ENCODE results near the gene IDH3B.

Gene IDH3B

GRCh38 chr20:2616634-2617033 lies 47.4 kb downstream of the IDH3B start:
- Histone ChIP-seq H4K20me1 (ENCODE audit: insufficient read depth, low read length) (no peaks in the 10 kb centered on the region), H3K9me3 (replicated peaks; ENCODE audit: insufficient read depth, low read length) (no peaks in the 10 kb centered on the region), H2AFZ (ENCODE audit: low read length) (no peak overlapping the region), H3K4me3 (ENCODE audit: low read length) (no peak overlapping the region), H3K4me1 (ENCODE audit: low read length) (no peaks in the 10 kb centered on the region), H3K9me2 (replicated peaks; ENCODE audit: insufficient read depth, low read length) (no peaks in the 10 kb centered on the region), H3K27me3 (replicated peaks; ENCODE audit: insufficient read depth, low read length) (no peaks in the 10 kb centered on the region), H3K4me2 (ENCODE audit: low read depth, low read length) (no peak overlapping the region), H3K79me2 (ENCODE audit: low read length) (no peaks in the 10 kb centered on the region), H3K36me3 (replicated peaks; ENCODE audit: insufficient read depth, low read length) (no peaks in the 10 kb centered on the region), H3K27ac (ENCODE audit: low read length) (no peak overlapping the region), H3F3A (ENCODE audit: insufficient read depth, low read length) (no peaks in the 10 kb centered on the region), H3K9ac (ENCODE audit: low read length) (no peak overlapping the region)
- DNase-seq = no peak
- TF ChIP-seq EZH2 (optimal IDR thresholded peaks at IDR 0.05; ENCODE audit: low read depth, low read length) (no peak), CTCF (IDR thresholded peaks at IDR 0.05; ENCODE audit: low read length) (no peak), EZH2phosphoT487 (IDR thresholded peaks at IDR 0.05; ENCODE audit: low read length) (no peak)

GRCh38 chr20:2612073-2612472 lies 51.9 kb downstream of the IDH3B start:
- H3K9me2 ChIP-seq (replicated peaks; ENCODE audit: insufficient read depth, low read length) = no peaks in the 10 kb centered on the region
- H3K4me1 ChIP-seq (ENCODE audit: low read length) = no peaks in the 10 kb centered on the region
- no peak for TF ChIP-seq EZH2 (optimal IDR thresholded peaks at IDR 0.05; ENCODE audit: low read depth, low read length)
- TF ChIP-seq EZH2phosphoT487 (IDR thresholded peaks at IDR 0.05; ENCODE audit: low read length) = no peak
- TF ChIP-seq CTCF (IDR thresholded peaks at IDR 0.05; ENCODE audit: low read length) = no peak
- no peak overlapping the region for H2AFZ ChIP-seq (ENCODE audit: low read length)
- H3K27me3 ChIP-seq (replicated peaks; ENCODE audit: insufficient read depth, low read length) = no peaks in the 10 kb centered on the region
- H3F3A ChIP-seq (ENCODE audit: insufficient read depth, low read length) = no peaks in the 10 kb centered on the region
- no peaks in the 10 kb centered on the region for H3K36me3 ChIP-seq (replicated peaks; ENCODE audit: insufficient read depth, low read length)
- no peak overlapping the region for H3K27ac ChIP-seq (ENCODE audit: low read length)
- H3K9me3 ChIP-seq (replicated peaks; ENCODE audit: insufficient read depth, low read length) = no peaks in the 10 kb centered on the region
- DNase-seq = no peak
- H3K4me3 ChIP-seq (ENCODE audit: low read length) = no peak overlapping the region
- no peaks in the 10 kb centered on the region for H4K20me1 ChIP-seq (ENCODE audit: insufficient read depth, low read length)
- no peak overlapping the region for H3K4me2 ChIP-seq (ENCODE audit: low read depth, low read length)
- no peaks in the 10 kb centered on the region for H3K79me2 ChIP-seq (ENCODE audit: low read length)
- H3K9ac ChIP-seq (ENCODE audit: low read length) = no peak overlapping the region

- Histone ChIP-seq H3K9ac (ENCODE audit: low read length) (no peak overlapping the region), H2AFZ (ENCODE audit: low read length) (no peak overlapping the region), H3K4me2 (ENCODE audit: low read depth, low read length) (no peak overlapping the region), H3K27ac (ENCODE audit: low read length) (no peak overlapping the region), H4K20me1 (ENCODE audit: insufficient read depth, low read length) (no peaks in the 10 kb centered on the region), H3F3A (ENCODE audit: insufficient read depth, low read length) (no peaks in the 10 kb centered on the region), H3K9me2 (replicated peaks; ENCODE audit: insufficient read depth, low read length) (no peaks in the 10 kb centered on the region), H3K27me3 (replicated peaks; ENCODE audit: insufficient read depth, low read length) (no peaks in the 10 kb centered on the region), H3K4me1 (ENCODE audit: low read length) (no peaks in the 10 kb centered on the region), H3K79me2 (ENCODE audit: low read length) (no peaks in the 10 kb centered on the region), H3K36me3 (replicated peaks; ENCODE audit: insufficient read depth, low read length) (no peaks in the 10 kb centered on the region), H3K4me3 (ENCODE audit: low read length) (no peak overlapping the region), H3K9me3 (replicated peaks; ENCODE audit: insufficient read depth, low read length) (no peaks in the 10 kb centered on the region)
- TF ChIP-seq EZH2phosphoT487 (IDR thresholded peaks at IDR 0.05; ENCODE audit: low read length) (no peak), CTCF (IDR thresholded peaks at IDR 0.05; ENCODE audit: low read length) (no peak), EZH2 (optimal IDR thresholded peaks at IDR 0.05; ENCODE audit: low read depth, low read length) (no peak)
- no peak for DNase-seq
These were observed 52.9 kb downstream of the IDH3B start for GRCh38 chr20:2610941-2611720.

Data from MM.1S (cell line).